Eye (tissue), 1 donor: ENCODE data around the gene NTN3.
A peak's percentile ranks its signal among the peaks of the same experiment; 100 is the strongest.
"Not testable (repeated sequence)": the region's sequence is repeated elsewhere in the genome, so short reads cannot be mapped to it uniquely, and the experiment has no call there.

Experiments
- DNase-seq: peaks from one replicate; pipeline ENCODE4 v3.0.0-alpha.2; 2015

The NTN3 gene

DNA sequence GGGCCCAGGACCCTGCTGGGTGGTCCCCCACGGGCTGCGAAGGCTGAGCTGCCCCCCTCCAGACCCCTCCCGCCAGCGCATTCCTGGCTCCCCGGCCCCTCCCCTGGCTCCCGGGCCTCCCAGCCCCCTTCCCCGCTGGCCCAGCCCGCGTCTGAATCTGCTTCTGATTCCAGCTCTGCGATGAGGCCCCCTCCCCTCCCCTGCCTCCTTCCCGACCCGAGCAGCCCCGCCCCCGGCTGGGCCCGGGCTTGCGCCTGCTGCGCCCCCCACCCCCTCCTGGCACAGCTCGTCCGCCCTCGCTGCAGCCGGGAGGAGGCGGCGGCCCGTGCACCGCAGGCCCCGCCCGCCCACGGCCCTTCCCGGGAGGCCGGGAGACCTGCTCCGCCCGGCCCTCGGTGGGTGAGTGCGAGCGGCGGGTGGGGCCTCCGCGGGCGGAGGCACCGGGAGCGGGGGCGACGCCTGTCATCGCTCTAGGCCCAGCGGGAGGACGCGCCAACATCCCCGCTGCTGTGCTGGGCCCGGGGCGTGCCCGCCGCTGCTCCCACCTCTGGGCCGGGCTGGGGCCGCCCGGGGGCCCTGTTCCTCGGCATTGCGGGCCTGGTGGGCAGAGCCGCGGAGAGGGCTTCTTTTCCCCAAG lies at the start of gene NTN3:
Gene NTN3, plus strand, starts transcription at position 282 of the 637 bp plus-strand sequence. CDS start 405 bp downstream, outside the sequence.
- peak; percentile 93 for DNase-seq

DNA sequence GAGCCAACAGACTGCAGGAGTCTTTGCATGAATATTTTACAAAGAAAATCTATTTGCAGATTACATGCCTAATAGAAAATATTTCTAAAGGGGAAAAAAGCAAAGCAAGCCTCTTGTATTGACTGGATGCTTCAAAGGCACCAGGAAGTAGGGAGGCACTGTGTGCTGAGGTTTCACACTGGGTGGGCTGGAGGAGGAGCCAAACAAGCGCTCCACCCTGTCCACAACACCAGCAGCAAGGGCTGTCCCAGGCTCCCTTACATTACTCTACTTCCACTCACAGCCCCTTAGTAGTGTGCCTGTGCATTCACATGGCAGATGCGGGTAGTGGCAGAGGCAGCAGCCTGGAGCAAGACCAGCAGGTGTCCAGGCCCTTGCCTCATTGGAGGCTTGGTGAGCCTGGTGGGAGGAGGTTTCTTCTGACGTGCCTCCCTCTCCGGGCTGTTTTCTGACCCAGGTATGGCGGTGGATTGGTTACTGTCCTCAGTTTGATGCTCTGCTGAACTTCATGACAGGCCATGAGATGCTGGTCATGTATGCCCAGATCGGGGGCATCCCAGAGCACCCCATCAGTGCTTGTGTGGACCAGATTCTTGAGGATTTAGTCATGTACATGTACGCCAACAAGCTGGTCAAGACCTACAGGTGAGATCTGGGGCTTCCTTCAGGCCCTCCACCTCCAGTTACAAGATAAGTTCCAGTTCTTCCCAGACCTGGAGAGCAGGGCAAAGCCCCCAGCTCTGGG lies 48.8 kb upstream of the NTN3 start:
- no peak for DNase-seq

DNA sequence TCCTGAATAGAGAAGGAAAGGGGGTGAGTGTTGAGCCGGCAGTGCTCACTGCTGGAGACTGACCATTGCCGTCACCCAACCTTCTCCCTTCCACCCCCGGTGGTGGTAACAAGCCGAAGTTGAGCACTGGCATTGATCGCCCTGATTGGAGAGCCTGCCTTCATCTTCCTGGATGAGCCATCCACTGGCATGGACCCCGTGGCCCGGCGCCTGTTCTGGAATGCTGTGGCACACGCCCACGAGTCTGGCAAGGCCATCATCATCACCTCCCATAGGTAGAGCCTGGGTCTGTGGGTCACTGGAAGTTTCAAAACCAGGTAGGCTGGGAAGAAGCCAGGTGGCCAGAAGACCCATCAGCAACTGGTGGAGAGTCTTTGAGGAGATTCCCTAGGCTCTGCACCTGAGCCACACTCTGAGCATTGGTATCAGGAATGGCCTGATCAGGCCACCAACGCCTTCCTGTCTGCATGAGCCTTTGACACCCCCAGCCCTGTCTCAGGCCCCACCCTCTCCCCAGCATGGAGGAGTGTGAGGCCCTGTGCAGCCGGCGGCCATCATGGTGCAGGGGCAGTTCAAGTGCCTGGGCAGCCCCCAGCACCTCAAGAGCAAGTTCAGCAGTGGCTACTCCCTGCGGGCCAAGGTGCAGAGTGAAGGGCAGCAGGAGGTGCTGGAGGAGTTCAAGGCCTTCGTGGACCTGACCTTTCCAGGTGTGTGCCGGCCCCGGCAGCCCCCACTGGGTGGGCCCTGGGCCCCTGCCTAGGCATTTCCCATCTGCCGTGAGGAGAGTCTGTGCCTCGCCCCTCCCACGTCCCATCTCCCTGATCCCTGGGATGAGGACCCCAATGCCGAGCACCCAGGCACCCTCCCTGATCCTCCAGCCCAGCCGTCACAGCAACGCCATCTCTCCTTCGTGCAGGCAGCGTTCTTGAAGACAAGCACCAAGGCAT lies 46.8 kb upstream of the NTN3 start:
- DNase-seq: no peak

GRCh38 chr16:2425008-2425518 lies 46.0 kb upstream of the NTN3 start:
- peak; percentile 35 for DNase-seq

- no peak for DNase-seq
Observed at GRCh38 chr16:2425825-2426430, 45.2 kb upstream of the NTN3 start.

- DNase-seq: no peak
Observed at GRCh38 chr16:2426941-2427361, 44.1 kb upstream of the NTN3 start.

DNA sequence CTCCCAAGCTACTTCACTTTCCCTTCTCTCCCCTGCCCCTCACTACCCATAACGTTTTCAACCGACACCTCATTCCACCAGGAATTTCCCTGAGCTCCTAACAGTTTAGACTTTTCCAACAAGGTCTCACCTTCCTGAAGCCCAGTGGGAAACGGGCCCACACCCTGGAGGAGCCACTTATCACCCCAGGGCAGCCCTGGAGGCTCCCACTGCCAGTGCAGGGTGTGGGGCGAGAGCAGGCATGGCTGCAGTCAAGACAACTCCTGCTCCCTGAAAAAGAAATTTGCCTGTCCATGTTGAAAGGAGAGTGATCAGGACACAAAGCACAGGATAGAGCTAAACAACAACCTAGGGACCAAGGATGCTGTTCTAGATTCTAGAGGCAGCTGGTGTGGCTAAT lies 43.6 kb upstream of the NTN3 start:
- no peak for DNase-seq

GRCh38 chr16:2428051-2428783 lies 42.9 kb upstream of the NTN3 start:
- no peak for DNase-seq

GRCh38 chr16:2428784-2429033 lies 42.4 kb upstream of the NTN3 start:
- DNase-seq: no peak

- DNase-seq: peak; percentile 98
Observed at GRCh38 chr16:2429034-2429770, 41.9 kb upstream of the NTN3 start, which contains the start of gene CCNF. CCNF (plus strand) TSS chr16:2429447; CDS start chr16:2429482, 35 bp downstream.

- DNase-seq: peak; percentile 53
Observed at GRCh38 chr16:2429771-2430663, 41.1 kb upstream of the NTN3 start.

DNA sequence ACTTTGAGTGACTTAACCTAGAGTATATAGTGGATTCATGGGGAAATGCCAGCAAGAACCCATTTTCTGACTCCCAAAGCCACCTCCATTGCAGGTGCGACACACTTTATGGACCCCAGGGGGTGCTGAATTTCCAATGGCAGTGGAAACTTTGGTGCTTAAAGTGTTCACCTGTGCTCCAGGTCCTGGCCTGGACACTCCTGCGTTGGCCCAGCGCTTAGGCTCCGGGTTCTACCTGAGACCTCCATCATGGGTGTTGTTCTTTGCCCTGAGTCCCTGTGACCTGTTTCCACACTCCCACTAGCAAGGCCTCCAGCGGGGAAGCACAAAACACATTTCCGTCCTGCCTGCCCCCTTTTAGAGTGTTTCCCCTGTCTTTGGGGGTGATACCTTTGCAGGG lies 38.8 kb upstream of the NTN3 start:
- DNase-seq: no peak

DNA sequence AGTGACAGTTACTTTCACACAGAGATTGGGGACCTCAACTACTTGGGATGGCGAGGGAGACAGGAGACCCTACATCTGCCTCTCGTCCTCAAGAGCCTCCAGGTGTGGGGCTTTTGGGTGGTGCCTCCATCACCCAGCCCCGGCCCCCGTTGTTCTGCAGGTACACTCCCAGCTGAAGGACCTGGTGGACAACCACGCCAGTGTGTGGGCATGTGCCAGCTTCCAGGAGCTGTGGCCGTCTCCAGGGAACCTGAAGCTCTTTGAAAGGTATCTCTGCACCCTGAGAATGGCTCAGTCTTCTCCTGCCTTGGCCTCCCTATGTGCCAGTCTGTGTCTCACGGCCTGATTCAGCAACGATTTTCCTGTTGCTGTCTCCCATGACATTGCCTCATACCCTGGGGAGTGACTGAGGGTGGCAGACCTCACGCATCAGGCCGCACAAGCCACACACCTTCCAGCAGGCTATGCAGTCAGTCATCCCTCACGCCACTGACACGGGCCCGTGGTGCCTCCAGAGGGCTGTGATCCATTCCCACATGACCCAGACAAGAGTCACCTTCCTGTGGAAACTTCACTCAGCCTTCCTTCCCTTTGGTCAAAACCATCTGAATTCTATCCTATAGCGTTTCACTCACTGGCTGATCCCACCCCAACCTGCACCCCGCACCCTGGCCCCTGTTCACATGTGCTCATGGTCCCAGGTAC lies 38.1 kb upstream of the NTN3 start:
- DNase-seq: no peak

DNA sequence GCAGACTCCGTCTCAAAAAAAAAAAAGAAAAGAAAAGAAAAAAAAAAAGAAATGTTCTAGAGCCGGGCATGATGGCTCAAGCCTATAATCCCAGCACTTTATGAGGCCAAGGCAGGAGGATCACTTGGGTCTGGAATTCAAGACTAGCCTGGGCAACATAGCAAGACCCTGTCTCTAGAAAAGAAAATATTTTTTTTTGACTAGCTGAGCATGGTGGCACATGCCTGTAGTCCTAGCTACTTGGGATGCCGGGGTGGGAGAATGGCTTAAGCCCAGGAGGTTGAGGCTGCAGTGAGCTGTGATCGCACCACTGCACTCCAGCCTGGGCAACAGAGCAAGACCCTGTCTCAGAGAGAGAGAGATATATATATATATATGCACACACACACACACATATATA lies 35.9 kb upstream of the NTN3 start:
- DNase-seq: not testable (repeated sequence)

GRCh38 chr16:2436110-2436509 lies 35.0 kb upstream of the NTN3 start:
- DNase-seq: no peak

GRCh38 chr16:2437032-2437790 lies 33.9 kb upstream of the NTN3 start:
- DNase-seq: no peak

DNA sequence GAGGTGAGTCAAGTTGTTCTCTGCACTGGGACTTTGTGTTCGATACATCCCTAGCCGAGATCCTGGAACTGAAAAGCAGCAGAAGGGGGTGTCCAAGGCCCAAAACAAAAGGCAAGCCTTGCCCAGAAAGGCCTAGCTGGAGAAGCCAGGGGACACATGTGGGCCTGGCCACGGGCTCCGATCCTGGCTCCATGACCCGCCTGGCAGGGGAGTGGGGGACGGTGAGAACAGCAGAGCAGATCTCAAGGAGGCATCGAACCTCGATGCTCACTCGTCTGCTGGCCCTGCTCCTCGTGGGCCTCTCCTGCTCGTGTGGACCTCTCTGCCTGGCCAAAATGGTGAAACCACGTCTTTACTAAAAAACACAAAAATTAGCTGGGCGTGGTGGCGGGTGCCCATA lies 33.0 kb upstream of the NTN3 start:
- no peak for DNase-seq

DNA sequence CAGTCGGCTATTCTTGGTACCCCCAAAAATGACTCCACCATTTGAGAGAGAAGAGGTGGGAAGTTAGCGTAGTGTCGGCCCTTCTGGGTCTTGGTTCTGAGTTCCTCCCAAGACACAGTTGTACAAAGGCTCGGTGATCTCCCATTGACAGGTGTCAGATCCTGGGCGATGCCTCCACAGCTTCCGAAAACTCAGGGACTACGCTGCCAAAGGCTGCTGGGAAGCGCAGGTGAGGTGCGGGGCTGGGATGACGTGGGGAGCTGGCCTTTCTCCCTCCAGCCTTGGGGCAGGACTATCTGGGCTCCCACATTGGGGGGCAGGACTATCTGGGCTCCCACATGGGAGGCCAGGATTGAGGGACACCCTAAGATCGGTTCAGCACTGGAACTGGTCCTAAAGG lies 31.5 kb upstream of the NTN3 start:
- no peak for DNase-seq
